ENCODE results near the gene USP40.

- TF ChIP-seq EZH2 (IDR thresholded peaks at IDR 0.05) (no peak), EZH2phosphoT487 (IDR thresholded peaks at IDR 0.05) (no peak)
- TF ChIP-seq, protein P1, sequence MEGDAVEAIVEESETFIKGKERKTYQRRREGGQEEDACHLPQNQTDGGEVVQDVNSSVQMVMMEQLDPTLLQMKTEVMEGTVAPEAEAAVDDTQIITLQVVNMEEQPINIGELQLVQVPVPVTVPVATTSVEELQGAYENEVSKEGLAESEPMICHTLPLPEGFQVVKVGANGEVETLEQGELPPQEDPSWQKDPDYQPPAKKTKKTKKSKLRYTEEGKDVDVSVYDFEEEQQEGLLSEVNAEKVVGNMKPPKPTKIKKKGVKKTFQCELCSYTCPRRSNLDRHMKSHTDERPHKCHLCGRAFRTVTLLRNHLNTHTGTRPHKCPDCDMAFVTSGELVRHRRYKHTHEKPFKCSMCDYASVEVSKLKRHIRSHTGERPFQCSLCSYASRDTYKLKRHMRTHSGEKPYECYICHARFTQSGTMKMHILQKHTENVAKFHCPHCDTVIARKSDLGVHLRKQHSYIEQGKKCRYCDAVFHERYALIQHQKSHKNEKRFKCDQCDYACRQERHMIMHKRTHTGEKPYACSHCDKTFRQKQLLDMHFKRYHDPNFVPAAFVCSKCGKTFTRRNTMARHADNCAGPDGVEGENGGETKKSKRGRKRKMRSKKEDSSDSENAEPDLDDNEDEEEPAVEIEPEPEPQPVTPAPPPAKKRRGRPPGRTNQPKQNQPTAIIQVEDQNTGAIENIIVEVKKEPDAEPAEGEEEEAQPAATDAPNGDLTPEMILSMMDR (IDR thresholded peaks at IDR 0.05): no peak
Measured at GRCh38 chr2:233434666-233435330, 131.8 kb downstream of the USP40 start.
